HS-5 (cell line): ENCODE results near the gene NTRK2.

ENCODE experiments used
- DNase-seq: peaks from one replicate; pipeline ENCODE4 v3.0.0-alpha.2; 2012; ENCODE audit warnings: low read depth

Gene NTRK2

DNA sequence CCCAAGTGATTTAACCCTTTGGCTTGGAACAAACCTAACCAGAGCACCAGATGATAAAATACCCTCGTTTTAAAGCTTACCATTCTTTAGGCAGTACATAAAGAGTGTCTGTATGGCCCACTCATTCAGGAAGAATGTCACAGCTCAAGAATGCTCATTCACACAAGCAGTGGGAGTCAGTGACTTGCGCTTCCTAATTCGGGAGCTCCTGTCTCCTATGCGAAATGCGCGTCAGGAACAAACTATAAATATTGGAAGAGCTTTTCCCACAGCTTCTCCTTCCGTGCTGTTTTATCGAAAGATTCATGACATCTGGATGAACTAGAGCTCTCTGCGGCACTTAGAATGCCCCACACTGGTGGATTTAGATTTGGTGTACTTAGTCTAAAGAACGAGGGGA lies 66.6 kb downstream of the NTRK2 start:
- no peak for DNase-seq

- no peak for DNase-seq
These were observed 67.0 kb downstream of the NTRK2 start for GRCh38 chr9:84736536-84736935.

- DNase-seq = no peak
These were observed 68.8 kb downstream of the NTRK2 start for GRCh38 chr9:84738353-84738752.

GRCh38 chr9:84742261-84742660 lies 72.7 kb downstream of the NTRK2 start:
- no peak for DNase-seq

- no peak for DNase-seq
These were observed 74.7 kb downstream of the NTRK2 start for GRCh38 chr9:84744195-84744594.

DNA sequence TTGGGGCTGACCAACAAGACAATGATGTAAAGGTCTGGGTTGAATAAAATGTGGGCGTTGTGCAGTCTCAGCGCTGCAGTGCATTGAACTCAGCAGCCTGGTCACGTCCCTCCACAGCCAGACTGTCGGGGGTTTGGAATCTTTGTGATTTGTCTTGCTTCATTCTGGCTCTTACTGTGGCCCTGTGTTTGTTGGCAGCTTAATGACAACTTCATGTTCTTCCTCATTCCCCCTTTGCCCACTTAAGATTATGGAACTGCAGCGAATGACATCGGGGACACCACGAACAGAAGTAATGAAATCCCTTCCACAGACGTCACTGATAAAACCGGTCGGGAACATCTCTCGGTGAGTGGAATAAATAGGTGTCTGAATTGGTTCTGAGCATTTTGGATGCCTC lies 75.2 kb downstream of the NTRK2 start:
- no peak for DNase-seq

- DNase-seq = no peak
These were observed 78.6 kb downstream of the NTRK2 start for GRCh38 chr9:84748112-84748511.

DNA sequence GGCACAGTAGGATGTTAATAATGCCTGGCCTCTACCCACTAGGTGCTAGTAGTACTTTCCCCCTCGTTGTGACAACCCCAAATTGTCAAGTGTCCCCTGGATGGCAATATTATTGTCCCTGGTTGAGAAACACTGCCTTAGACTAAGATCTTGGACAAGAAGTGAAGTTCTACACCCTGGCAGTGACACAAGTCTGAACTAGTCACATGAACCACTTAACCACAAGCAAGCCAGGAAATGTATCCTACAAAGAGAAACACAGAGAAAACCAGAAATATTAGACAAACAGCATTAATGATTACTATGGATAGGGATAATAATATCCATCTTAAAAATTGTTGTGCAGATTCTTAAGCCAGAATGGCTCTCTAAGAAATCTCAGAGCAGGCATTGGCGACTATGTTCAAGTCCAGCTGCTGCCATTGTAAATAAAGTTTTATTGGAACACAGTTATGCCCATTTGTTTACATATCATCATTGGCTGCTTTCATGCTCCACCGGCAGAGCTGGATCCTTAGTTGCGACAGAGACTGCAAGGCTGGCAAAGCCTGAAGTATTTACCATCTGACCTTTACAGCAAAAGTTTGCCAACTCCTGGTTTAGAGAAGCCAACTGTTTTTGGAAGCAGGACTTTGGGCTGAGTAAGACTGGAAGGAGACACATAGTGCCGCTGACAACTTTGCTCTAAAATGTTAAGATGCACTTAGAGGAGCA lies 80.8 kb downstream of the NTRK2 start:
- DNase-seq = no peak

- DNase-seq = no peak
These were observed 82.4 kb downstream of the NTRK2 start for GRCh38 chr9:84751921-84752320.

DNA sequence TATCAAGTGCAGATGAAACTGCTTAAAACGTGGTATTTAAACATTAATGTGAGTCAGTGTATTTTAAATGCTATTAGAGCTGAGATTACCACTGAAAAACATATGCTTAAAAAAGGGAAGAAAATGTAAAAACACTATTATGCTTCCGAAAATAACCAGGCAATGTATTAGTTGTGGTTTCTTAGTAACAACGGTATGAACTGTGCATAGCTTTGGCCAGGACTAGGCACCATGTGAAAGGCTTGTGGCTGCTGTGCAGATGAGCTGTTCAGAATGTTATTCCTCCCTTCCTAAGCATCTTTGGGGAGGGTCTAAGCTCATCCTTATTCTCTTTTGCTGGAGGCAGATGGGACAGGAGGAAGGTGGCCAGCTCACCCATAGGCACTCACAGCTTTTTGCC lies 84.9 kb downstream of the NTRK2 start:
- DNase-seq = no peak

DNA sequence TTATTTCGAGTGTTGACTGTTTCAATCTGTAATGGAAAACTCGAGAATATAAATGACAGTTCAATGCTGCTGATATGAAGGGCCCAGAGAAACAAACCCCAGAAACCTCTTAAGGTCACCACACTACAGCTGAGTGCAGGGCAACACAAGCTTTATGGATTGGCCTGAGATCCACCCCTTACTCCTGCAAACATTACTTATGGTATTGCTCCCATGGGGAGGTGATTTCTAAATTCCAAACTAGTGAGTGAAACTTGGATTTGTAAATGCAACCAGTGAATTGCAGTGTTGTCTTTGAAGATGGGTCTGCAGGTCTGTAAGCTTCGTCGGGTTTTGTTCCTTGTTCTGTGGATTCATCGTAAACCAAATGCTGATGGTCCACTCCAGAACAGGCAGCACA lies 85.4 kb downstream of the NTRK2 start:
- DNase-seq = no peak

DNA sequence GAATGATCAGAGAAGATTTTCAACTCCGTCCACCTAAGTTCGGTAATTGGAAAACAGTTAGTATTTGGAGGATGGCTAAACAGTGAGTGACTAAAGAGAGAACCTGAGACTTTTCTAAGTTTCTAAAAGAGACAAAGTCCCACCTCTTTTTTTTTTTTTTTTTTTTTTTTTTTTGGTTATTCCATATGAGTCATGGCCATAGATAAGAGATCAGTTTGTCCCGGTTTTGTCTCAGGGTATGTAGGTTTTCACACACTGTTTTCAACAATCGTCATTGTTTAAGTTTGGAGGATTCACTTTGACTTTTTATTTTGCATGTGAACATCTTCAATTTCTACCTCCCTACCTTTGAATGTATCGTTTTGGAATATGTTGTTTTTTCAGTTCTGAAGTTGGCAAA lies 85.9 kb downstream of the NTRK2 start:
- no peak for DNase-seq

DNA sequence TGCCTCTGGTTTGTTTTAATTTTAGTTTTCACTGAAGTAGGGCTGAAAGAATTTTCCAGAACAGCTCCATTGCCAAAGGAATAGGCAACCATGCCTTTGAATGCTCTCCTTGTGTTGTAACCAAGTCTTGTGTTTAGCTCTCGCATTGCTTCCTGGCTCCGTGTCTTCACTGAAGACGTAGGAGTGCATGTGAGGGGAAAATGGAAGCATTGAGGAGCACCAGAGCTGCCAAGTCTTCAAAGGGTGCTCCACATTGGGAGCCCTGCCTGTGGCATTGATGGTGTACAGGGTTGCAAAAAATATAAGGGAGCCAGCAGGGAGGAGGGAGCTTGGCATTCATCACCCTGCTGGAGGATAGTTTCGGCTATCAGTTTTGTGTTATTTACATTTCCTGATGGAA lies 86.6 kb downstream of the NTRK2 start:
- no peak for DNase-seq

DNA sequence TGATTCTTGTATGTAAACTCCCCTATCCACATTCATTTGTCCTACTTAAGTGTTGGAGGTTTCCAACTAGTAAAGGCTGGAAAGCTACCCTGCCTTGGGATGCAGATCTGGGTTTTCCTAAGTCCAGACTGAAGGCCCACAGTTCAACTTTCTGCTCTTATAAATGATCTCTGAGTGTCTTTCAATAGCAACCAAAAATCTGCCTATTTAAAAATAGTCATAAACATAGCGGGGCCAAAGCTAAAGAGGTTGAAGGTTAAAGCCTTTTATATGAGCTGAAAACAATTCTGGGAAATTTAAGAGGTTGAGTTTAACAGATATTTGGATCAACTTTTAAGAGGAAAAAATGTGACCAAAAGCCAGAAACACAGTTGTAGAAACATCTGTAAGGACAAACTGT lies 87.2 kb downstream of the NTRK2 start:
- no peak for DNase-seq

DNA sequence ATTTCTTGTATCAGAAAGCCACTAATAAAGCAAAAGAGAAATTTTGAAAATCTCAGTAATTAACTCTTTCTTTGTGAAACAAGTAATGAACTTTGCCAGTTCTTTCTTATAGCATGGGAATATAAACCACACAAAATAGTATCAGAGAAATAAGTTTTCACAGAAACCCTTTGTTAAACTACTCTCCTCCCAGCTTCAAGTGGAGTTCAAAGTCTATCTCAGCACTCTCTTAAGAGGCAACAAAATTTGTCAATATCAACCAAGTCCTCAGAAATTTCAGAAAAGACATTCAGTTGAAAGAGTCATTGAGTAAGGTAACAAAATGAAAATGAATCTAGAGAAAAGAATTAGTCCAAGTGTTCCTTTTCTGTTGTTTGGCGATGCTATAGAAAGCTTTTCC lies 89.3 kb downstream of the NTRK2 start:
- no peak for DNase-seq

GRCh38 chr9:84759300-84759750 lies 89.8 kb downstream of the NTRK2 start:
- no peak for DNase-seq

DNA sequence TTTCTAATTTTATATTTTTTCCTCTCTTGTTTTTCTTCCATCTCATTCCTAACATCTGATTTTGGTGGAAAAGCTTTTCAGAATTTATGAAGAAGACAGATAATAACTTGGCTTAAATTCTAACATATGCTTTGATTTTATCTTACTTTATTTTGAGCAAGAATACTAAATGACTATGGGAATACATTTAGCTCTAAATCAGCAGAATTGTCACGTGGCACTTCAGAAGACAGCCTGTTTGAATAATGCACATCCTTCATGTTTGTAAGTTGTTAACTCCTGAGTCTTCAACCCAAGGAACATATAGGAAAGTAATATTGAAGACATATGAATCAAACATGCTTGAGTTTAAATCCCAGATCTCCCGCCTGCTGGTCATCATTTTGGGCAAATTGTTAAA lies 90.3 kb downstream of the NTRK2 start:
- DNase-seq = no peak

DNA sequence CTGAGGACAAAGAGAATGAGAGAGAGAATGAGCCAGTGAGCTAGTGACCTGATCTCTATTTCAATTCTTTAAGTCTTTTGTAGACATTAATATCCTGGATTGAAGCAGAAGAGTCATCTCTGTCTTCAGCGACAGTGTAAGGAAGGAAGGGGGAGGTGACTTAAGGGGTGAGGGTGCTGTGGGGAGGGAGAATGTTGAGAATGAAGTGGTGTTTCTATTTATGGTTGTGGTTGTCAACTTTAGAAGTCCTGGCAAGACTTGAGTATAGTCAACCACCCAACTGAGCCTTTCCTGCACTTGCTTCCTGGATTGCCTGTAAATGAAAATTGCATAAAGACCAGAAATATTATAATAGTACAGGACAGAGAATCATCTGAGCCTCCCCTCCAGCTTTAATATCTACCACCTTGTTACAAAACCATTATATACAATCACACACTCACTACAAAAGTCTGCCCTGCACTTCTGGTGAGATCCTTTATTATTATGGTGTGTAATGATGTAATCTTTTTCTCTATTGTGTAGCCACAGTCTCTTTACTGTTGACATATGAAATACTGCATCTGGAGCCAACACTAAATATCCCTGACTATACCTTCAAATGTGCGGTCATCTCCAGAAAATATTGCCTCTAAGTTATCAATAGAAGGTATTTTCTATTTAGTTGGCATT lies 91.7 kb downstream of the NTRK2 start:
- DNase-seq = no peak

- DNase-seq = no peak
These were observed 103.0 kb downstream of the NTRK2 start for GRCh38 chr9:84772511-84772910.

DNA sequence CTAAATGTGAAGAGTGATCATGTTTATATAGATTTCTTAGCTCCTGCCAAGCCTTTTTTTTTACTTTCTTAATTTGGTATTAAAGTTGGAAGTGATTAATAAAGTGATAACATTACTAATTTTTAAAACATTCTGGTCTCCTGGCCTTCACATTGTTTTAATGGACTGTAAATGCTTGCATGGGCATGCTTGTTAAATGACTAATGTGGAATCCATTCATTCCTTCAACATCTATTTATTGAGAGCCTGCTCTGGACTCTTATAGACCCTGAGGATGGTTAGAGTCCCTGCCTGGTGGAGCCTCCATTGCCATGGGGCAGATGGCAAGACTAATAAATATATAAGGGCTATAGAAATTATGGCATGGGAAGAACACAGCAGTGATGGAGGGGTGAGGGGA lies 103.5 kb downstream of the NTRK2 start:
- DNase-seq = no peak

DNA sequence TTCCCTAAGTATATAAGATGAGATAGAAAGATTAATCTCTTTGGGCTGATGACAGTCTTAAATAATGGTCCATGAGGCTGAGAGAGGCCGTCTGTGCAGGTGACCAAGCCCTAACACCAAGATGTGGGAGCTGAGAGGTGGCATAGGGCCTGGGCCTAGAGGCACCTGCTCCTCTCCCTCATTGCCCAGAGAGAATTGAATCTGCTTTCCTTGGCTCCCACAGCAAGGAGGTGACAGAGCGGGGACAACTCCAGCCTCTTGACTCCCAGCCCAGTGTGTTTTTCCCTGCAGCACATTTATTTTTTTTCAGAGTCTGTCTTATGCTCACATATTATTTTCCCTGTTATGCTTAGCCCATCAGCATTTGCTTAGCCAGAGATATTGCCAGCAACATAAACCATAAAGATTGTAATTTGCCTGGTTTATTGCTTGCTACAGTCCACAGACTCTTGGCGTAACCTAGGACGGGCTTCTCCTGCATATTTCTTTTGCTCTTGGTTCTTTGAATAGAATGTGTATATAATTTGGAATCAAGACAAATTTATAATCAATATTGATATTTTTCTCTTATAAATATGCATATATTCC lies 105.6 kb downstream of the NTRK2 start:
- DNase-seq = no peak

GRCh38 chr9:84778570-84778969 lies 109.0 kb downstream of the NTRK2 start:
- no peak for DNase-seq

GRCh38 chr9:84779883-84780282 lies 110.4 kb downstream of the NTRK2 start:
- no peak for DNase-seq

DNA sequence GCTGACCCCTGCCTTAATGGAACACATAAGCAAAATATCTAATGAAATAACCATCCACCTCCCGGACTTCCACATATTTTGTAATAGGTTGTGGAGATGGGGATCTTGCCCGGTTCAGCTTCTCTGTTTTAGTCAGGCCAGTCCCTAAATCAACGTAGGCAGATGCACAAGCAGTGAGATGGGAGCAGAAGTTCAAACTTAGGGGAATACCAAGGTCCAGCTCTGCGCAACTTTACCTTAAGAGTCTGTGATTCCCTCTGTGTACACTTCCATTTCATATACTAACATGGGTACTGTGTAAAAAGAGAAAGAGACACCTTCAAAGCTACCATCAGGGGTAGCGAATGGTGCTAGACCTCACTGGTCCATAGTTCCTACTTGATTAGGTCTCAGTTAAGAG lies 110.9 kb downstream of the NTRK2 start:
- DNase-seq = no peak
